Osteoblast (primary cell): ENCODE results near the gene C11orf87. TPM values are rescaled to one million over a fixed set of nuclear protein-coding genes. Genes with fewer than 3 reads are reported as not detected.

ENCODE experiments used
- DNase-seq: peaks from one replicate; pipeline ENCODE4 v3.0.0; 2011; ENCODE audit warnings: low spot score, mixed read lengths; ENCODE audit not compliant: insufficient read length; ENCODE audit errors: missing footprints
- H2AFZ ChIP-seq: 2 replicates; pipeline ENCODE4 v1.6.0; 2011; ENCODE audit warnings: mild to moderate bottlenecking, low read length
- H3K27ac ChIP-seq: 2 replicates; pipeline ENCODE4 v1.5.1; 2011; ENCODE audit warnings: mild to moderate bottlenecking, low read depth, low read length, moderate library complexity
- H3K27me3 ChIP-seq: 2 replicates; pipeline ENCODE4 v1.6.0; 2012; ENCODE audit warnings: mild to moderate bottlenecking, control low read depth, inconsistent platforms, low read length, moderate library complexity; ENCODE audit not compliant: insufficient read depth
- H3K36me3 ChIP-seq: 2 replicates; pipeline ENCODE4 v1.5.1; 2011; ENCODE audit warnings: mild to moderate bottlenecking, low read length, control low read depth, moderate library complexity; ENCODE audit not compliant: insufficient read depth
- H3K4me1 ChIP-seq: 2 replicates; pipeline ENCODE4 v1.5.1; 2011; ENCODE audit warnings: mild to moderate bottlenecking, low read length, control low read depth, moderate library complexity; ENCODE audit not compliant: insufficient read depth
- H3K4me2 ChIP-seq: 2 replicates; pipeline ENCODE4 v1.6.0; 2011; ENCODE audit warnings: mild to moderate bottlenecking, low read length; ENCODE audit not compliant: insufficient read depth
- H3K4me3 ChIP-seq: fragments of 200-600 bp; sonication (generic); 3 replicates; pipeline ENCODE4 v1.5.1; 2012; ENCODE audit warnings: mild to moderate bottlenecking, low read length, inconsistent platforms; ENCODE audit not compliant: insufficient read depth
- H3K79me2 ChIP-seq: 2 replicates; pipeline ENCODE4 v1.6.0; 2012; ENCODE audit warnings: mild to moderate bottlenecking, low read length, control low read depth, inconsistent platforms; ENCODE audit not compliant: insufficient read depth
- H3K9me3 ChIP-seq: 2 replicates; pipeline ENCODE4 v1.5.1; 2011; ENCODE audit warnings: low read depth, low read length, control low read depth
- H4K20me1 ChIP-seq: 2 replicates; pipeline ENCODE4 v1.6.0; 2012; ENCODE audit warnings: mild to moderate bottlenecking, low read length, control low read depth; ENCODE audit not compliant: insufficient read depth
- CTCF ChIP-seq: IDR thresholded peaks from 2 replicates; pipeline ENCODE4 v1.5.1; 2011; ENCODE audit warnings: mild to moderate bottlenecking, low read depth, low read length, moderate library complexity; ENCODE audit errors: extremely low read depth
- total RNA-seq: library from RNA; depleted of rRNA; stranded (reverse); fragments of >200 nt; gene quantifications from 2 replicates; pipeline ENCODE4 v1.2.3, GENCODE V29; 2012

Gene C11orf87
- total RNA-seq, 1 donor: 4.3 TPM

- Histone ChIP-seq H3K79me2 (no peaks in the 10 kb centered on the region), H3K9me3 (no peaks in the 10 kb centered on the region), H3K27ac (no peak overlapping the region), H3K36me3 (no peaks in the 10 kb centered on the region), H4K20me1 (no peaks in the 10 kb centered on the region), H2AFZ (no peak overlapping the region), H3K27me3 (no peaks in the 10 kb centered on the region), H3K4me1 (peaks cover 17% of the 10 kb centered on the region), H3K4me2 (no peak overlapping the region), H3K4me3 (no peak overlapping the region)
- TF ChIP-seq CTCF: peak; percentile 43
- DNase-seq: peak; percentile 68
These were observed 4.7 kb downstream of the C11orf87 start for GRCh38 chr11:109426442-109427240.

- peaks cover 10% of the 10 kb centered on the region for H3K4me1 ChIP-seq
- H2AFZ ChIP-seq: peak overlapping the region; percentile 28
- no peaks in the 10 kb centered on the region for H4K20me1 ChIP-seq
- peak overlapping the region; percentile 38 for H3K4me2 ChIP-seq
- H3K79me2 ChIP-seq: no peaks in the 10 kb centered on the region
- H3K9me3 ChIP-seq: no peaks in the 10 kb centered on the region
- H3K27ac ChIP-seq: peak overlapping the region; percentile 60
- DNase-seq: no peak
- no peaks in the 10 kb centered on the region for H3K36me3 ChIP-seq
- no peak overlapping the region for H3K4me3 ChIP-seq
- H3K27me3 ChIP-seq: no peaks in the 10 kb centered on the region
- no peak for TF ChIP-seq CTCF
These were observed 10.1 kb downstream of the C11orf87 start for GRCh38 chr11:109432105-109432504.

GRCh38 chr11:109433753-109434256 is 11.8 kb downstream of the C11orf87 start:
- no peaks in the 10 kb centered on the region for H4K20me1 ChIP-seq
- H3K4me1 ChIP-seq: peaks cover 10% of the 10 kb centered on the region
- H3K79me2 ChIP-seq: no peaks in the 10 kb centered on the region
- no peak for DNase-seq
- TF ChIP-seq CTCF: no peak
- H3K4me3 ChIP-seq: no peak overlapping the region
- H3K9me3 ChIP-seq: no peaks in the 10 kb centered on the region
- no peak overlapping the region for H2AFZ ChIP-seq
- H3K27me3 ChIP-seq: no peaks in the 10 kb centered on the region
- H3K4me2 ChIP-seq: no peak overlapping the region
- no peak overlapping the region for H3K27ac ChIP-seq
- H3K36me3 ChIP-seq: no peaks in the 10 kb centered on the region

- no peak for TF ChIP-seq CTCF
- Histone ChIP-seq H4K20me1 (no peaks in the 10 kb centered on the region), H3K79me2 (no peaks in the 10 kb centered on the region), H3K36me3 (no peaks in the 10 kb centered on the region), H3K4me3 (no peak overlapping the region), H3K9me3 (no peaks in the 10 kb centered on the region), H3K27me3 (no peaks in the 10 kb centered on the region), H3K4me2 (no peak overlapping the region), H2AFZ (no peak overlapping the region), H3K27ac (no peak overlapping the region), H3K4me1 (peaks cover 10% of the 10 kb centered on the region)
- DNase-seq: no peak
These were observed 13.2 kb downstream of the C11orf87 start for GRCh38 chr11:109435121-109435742.
